ENCODE results near the gene MYH11. TPM values are rescaled to one million over a fixed set of nuclear protein-coding genes. Genes with fewer than 3 reads are reported as not detected.
A peak's percentile ranks its signal among the peaks of the same experiment; 100 is the strongest.
"Not testable (repeated sequence)": the region's sequence is repeated elsewhere in the genome, so short reads cannot be mapped to it uniquely, and the experiment has no call there.

The MYH11 gene
- total RNA-seq, 1 donor from 2014 or later: 0.05 TPM

DNA sequence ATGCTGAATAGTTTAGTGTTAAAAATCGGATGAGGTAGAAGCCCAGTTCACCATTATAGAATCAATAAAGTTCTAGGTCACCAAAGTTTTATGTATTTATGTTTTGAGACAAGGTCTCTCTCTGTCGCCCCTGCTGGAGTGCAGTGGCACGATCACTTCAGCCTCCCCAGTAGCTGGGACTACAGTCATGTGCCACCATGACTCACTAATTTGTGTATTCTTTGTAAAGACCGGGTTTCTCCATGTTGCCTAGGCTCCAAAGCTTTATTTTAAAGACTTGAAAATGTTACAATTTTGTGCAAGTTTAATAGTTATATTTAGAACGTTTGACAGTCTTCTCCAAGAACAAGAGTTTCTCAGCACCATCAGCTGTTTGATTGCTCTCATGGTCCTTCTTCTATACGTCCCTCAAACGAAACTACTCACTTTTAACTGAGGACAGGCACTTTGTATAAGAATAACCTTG lies 174.7 kb downstream of the MYH11 start:
- peak; percentile 6 for DNase-seq (ENCODE audit: low read depth, low spot score)
- Mint-ChIP-seq H3K4me1 (peaks cover 5% of the 10 kb centered on the region), H3K27ac (ENCODE audit: unreplicated experiment) (no peak overlapping the region), H3K36me3 (ENCODE audit: low read depth) (no peaks in the 10 kb centered on the region), H3K9me3 (no peaks in the 10 kb centered on the region), H3K27me3 (ENCODE audit: low read depth) (no peaks in the 10 kb centered on the region), H3K4me3 (no peak overlapping the region)
- TF ChIP-seq, protein P1, sequence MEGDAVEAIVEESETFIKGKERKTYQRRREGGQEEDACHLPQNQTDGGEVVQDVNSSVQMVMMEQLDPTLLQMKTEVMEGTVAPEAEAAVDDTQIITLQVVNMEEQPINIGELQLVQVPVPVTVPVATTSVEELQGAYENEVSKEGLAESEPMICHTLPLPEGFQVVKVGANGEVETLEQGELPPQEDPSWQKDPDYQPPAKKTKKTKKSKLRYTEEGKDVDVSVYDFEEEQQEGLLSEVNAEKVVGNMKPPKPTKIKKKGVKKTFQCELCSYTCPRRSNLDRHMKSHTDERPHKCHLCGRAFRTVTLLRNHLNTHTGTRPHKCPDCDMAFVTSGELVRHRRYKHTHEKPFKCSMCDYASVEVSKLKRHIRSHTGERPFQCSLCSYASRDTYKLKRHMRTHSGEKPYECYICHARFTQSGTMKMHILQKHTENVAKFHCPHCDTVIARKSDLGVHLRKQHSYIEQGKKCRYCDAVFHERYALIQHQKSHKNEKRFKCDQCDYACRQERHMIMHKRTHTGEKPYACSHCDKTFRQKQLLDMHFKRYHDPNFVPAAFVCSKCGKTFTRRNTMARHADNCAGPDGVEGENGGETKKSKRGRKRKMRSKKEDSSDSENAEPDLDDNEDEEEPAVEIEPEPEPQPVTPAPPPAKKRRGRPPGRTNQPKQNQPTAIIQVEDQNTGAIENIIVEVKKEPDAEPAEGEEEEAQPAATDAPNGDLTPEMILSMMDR (conservative IDR thresholded peaks at IDR 0.05): peak; percentile 58

DNA sequence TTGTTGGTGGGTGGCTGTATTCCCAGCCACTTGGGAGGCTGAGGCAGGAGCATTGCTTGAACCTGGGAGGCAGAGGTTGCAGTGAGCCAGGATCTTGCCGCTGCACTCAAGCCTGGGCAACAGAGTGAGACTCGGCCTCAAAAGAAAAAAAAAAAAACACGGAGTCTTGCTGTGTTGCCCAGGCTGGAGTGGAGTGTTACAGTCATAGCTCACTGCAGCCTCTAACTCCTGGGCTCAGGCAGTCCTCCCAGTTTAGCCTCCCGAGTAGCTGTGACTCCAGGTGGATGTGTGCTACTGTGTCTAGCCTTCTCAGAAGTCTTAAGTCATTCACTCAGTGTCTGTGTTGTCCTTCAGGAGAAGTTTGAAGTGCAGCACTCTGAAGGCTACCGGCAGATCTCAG lies 179.4 kb downstream of the MYH11 start:
- H3K27ac Mint-ChIP-seq (ENCODE audit: unreplicated experiment): no peak overlapping the region
- H3K36me3 Mint-ChIP-seq (ENCODE audit: low read depth): peaks cover 4% of the 10 kb centered on the region
- H3K27me3 Mint-ChIP-seq (ENCODE audit: low read depth): no peaks in the 10 kb centered on the region
- no peak for DNase-seq (ENCODE audit: low read depth, low spot score)
- H3K4me1 Mint-ChIP-seq: peaks cover 38% of the 10 kb centered on the region
- H3K4me3 Mint-ChIP-seq: no peak overlapping the region
- TF ChIP-seq, protein P1 (conservative IDR thresholded peaks at IDR 0.05): no peak
- H3K9me3 Mint-ChIP-seq: no peaks in the 10 kb centered on the region

DNA sequence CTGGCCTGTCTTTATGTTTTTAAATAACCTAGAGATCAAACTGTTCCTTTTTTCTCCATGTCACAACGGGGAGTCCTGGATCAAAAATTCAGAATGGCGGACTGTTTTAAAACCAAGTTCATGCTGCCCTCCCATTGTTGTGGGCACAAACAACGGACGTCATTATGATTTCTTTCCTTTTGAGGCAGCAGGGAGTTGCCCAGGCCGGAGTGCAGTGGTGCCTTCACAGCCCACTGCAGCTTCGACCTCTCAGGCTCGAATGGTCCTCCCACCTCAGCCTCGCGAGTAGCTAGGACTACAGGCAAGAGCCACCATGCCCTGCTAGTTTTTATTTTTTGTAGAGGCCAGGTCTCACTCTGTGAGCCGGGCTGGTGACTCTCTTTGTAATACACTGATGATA lies 180.3 kb downstream of the MYH11 start:
- peaks cover 42% of the 10 kb centered on the region for H3K4me1 Mint-ChIP-seq

DNA sequence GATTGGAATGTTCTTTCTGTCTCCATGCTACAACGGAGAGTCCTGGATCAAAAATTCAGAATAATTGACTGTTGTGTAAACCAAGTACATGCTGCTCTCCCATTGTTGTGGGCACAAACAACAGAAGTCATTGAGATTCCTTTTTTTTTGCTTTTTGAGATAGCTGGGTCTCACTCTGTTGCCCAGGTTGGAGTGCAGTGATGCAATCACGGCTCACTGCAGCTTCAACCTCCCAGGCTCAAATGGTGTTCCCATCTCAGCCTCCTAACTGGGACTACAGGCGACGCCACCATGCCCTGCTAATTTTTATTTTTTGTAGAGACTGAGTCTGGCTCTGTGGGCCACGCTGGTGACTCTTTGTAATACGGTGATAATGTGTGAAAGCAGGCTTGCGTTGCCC lies 182.3 kb downstream of the MYH11 start:
- Mint-ChIP-seq H3K4me1 (peaks cover 44% of the 10 kb centered on the region), H3K27me3 (ENCODE audit: low read depth) (no peaks in the 10 kb centered on the region), H3K27ac (ENCODE audit: unreplicated experiment) (peak overlapping the region; percentile 97), H3K4me3 (no peak overlapping the region), H3K36me3 (ENCODE audit: low read depth) (peaks cover 9% of the 10 kb centered on the region), H3K9me3 (no peaks in the 10 kb centered on the region)
- DNase-seq (ENCODE audit: low read depth, low spot score): no peak
- TF ChIP-seq, protein P1 (conservative IDR thresholded peaks at IDR 0.05): no peak

More for the DNA sequence above, 180.3 kb downstream of the MYH11 start:
- Mint-ChIP-seq H3K27ac (ENCODE audit: unreplicated experiment) (peak overlapping the region; percentile 62), H3K9me3 (no peaks in the 10 kb centered on the region), H3K4me3 (no peak overlapping the region), H3K27me3 (ENCODE audit: low read depth) (no peaks in the 10 kb centered on the region), H3K36me3 (ENCODE audit: low read depth) (peaks cover 5% of the 10 kb centered on the region)
- DNase-seq (ENCODE audit: low read depth, low spot score): no peak
- TF ChIP-seq, protein P1 (conservative IDR thresholded peaks at IDR 0.05): no peak

DNA sequence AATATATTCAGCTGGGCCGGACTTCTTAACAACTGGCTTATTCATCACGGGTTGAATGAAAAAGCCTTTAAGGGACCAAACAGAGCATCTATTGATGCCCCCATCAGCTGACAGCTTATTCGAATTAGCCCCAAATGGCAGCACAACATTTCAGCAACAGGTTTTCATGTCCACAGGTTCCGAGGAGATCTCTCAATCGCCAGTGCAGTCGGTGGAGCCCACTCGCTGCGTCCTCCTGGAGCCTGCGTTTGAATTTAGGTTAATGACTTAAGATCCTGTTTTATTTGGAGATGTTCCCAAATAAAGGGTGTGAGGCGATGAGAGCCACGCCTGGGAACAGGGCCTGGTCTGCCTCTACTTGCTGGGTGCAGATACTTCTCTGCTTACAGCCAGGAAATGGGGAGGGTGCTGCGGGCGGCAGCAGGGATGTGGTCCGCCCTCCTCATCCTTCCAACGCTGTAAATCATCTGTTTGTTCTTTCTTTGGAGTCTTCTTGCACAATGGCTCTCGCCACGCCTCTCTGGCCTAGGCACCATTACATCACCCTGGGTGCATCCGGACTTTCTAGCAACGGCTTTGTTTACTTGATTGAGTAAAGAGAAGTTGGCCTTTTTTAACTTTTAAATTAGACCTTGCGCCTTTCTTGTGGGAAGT lies 184.2 kb downstream of the MYH11 start:
- TF ChIP-seq, protein P1 (conservative IDR thresholded peaks at IDR 0.05): no peak
- Mint-ChIP-seq H3K27ac (ENCODE audit: unreplicated experiment) (peak overlapping the region; percentile 98), H3K36me3 (ENCODE audit: low read depth) (peaks cover 9% of the 10 kb centered on the region), H3K4me1 (peaks cover 44% of the 10 kb centered on the region), H3K27me3 (ENCODE audit: low read depth) (no peaks in the 10 kb centered on the region), H3K4me3 (peak overlapping the region; percentile 58), H3K9me3 (no peaks in the 10 kb centered on the region)
- peak; percentile 35 for DNase-seq (ENCODE audit: low read depth, low spot score)

DNA sequence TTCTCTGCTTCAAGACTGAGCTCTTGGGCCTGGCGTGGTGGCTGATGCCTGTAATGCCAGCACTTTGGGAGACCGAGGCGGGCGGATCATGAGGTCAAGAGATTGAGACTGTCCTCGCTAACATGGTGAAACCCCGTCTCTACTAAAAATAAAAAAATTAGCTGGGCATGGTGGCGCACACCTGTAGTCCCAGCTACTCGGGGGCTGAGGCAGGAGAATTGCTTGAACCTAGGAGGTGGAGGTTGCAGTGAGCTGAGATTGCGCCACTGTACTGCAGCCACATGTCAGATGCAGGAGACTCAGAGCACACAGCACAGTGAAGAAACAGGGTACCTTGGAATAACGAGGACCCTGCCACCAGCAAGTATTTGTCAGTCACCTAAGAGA lies 184.7 kb downstream of the MYH11 start:
- H3K27ac Mint-ChIP-seq (ENCODE audit: unreplicated experiment): peak overlapping the region; percentile 98
- not testable (repeated sequence) for H3K36me3 Mint-ChIP-seq (ENCODE audit: low read depth); H3K9me3 Mint-ChIP-seq; DNase-seq (ENCODE audit: low read depth, low spot score); H3K27me3 Mint-ChIP-seq (ENCODE audit: low read depth)
- peak overlapping the region; percentile 58 for H3K4me3 Mint-ChIP-seq
- peaks cover 44% of the 10 kb centered on the region for H3K4me1 Mint-ChIP-seq
